ENCODE results near the gene SOSTDC1.

The SOSTDC1 gene

DNA sequence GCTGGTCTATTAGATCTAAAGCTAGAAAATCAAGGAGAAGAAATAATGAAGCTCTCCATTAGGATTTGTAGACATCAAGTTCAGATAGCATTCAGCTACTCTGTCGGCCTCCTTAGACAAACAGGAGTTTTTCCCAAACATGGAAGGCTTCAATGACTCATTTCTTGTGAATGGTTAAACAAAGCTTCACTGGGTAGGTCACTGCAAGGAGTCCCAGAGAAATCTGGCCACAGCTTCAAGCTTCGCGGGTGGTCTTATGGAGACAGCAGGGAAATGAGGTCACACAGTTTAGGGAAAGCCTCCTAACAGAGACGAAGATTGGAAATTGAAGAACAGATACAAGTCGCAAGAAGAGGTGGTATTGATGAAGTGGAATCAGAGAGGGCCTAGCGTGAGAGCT, 38.5 kb upstream of the SOSTDC1 start:
- DNase-seq (ENCODE audit: low spot score) = no peak
- no peak for TF ChIP-seq CTCF (IDR thresholded peaks at IDR 0.05; ENCODE audit: extremely low read depth, missing control alignments)

GRCh38 chr7:16502303-16502702, 36.8 kb upstream of the SOSTDC1 start:
- no peak for TF ChIP-seq CTCF (IDR thresholded peaks at IDR 0.05; ENCODE audit: extremely low read depth, missing control alignments)
- DNase-seq (ENCODE audit: low spot score) = no peak

GRCh38 chr7:16498122-16498521, 32.6 kb upstream of the SOSTDC1 start:
- DNase-seq (ENCODE audit: low spot score) = no peak
- TF ChIP-seq CTCF (IDR thresholded peaks at IDR 0.05; ENCODE audit: extremely low read depth, missing control alignments) = no peak

DNA sequence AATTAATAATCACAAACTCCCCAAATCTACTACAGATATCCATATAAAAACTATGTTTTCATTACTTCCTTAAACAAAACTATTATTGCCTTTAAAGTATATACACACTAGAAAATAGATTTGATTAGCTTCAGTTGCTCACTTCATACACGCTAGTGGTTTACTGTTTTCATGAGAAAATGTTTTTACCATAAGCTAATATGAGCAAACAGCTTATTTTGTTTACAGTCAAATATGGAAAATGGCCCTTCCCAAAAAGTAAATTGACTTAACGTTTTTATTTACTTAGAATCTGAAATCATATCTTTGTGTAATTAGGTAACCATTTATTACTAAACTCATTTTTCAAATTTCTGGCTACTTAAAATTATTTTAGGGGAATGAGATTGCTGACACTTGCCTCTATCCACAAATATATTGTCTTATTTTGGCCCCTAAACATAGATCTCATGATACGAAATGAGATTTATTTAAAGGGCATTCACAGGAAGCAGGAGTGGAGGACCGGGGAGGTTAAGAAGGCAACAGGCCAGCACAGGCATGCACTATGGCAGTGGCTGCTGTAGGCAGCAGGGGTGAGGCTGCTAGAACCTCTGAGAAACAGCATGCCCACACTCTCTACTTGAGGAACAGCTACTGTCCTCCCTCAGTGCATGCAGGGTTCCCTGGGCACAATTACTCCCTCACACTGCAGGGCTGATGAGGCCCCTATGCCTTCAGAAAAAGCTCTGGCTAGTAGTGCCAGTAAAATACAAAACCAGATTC, 29.6 kb upstream of the SOSTDC1 start:
- no peak for DNase-seq (ENCODE audit: low spot score)
- TF ChIP-seq CTCF (IDR thresholded peaks at IDR 0.05; ENCODE audit: extremely low read depth, missing control alignments) = no peak

GRCh38 chr7:16494551-16494950, 29.0 kb upstream of the SOSTDC1 start:
- no peak for DNase-seq (ENCODE audit: low spot score)
- TF ChIP-seq CTCF (IDR thresholded peaks at IDR 0.05; ENCODE audit: extremely low read depth, missing control alignments) = no peak

DNA sequence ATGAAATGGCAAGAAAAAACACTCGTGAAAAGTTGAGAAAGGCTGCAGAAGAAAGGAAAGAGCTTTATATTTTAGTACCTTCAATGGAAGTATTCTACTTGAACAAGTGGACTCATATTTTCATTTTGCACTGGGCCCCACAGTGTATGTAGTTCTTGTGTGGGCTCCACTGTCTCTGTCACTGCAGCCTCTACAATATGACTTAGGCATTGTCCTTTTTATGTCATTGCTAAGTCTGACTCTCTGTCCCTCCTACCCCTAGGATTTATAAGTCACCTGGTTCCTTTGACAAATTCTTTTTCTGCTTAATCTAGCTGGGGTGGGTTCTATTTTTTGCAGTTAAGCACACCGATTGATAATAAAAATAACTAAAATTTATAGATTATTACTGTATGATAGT, 27.7 kb upstream of the SOSTDC1 start:
- DNase-seq (ENCODE audit: low spot score) = no peak
- no peak for TF ChIP-seq CTCF (IDR thresholded peaks at IDR 0.05; ENCODE audit: extremely low read depth, missing control alignments)

DNA sequence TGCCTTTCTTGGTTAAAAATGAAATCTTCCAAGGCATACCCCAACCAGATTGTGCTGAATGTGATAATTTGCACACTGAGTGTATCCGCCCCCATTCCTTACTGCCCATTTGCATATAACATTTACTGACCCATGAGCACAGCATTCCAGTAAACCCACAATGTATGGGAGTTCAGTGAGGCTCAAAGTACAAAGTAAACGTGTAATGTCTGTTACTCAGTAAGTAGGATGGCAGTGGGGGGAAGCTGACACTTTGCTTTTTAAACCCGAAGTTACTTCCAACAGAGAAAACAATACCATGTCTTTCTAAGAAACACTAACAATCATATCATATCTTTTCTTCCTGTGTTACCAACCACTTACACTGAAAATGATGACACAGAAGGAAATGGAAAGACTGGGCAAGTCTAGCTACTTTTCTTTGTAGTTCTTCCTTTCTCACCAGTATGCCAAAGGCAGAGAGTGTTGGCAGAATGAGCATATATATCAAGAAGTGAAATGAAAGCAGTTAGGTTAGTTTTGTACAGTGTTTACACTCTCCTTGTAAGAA, 27.1 kb upstream of the SOSTDC1 start:
- DNase-seq (ENCODE audit: low spot score) = no peak
- TF ChIP-seq CTCF (IDR thresholded peaks at IDR 0.05; ENCODE audit: extremely low read depth, missing control alignments) = no peak

Data from GM20000 (cell line).